A673 (cell line): ENCODE data around the gene ORAI1. TPM values are rescaled to one million over a fixed set of nuclear protein-coding genes. Genes with fewer than 3 reads are reported as not detected.

Experiments used
- total RNA-seq: library from RNA; stranded (reverse); gene quantifications from 2 replicates; pipeline ENCODE4 v1.2.3, GENCODE V29; 2021

ORAI1 gene
- total RNA-seq, 1 experiment from 2014 or later = 28.2 TPM

Other genes starting within 250 kb of the ORAI1 start
- gene RNF34, start 226.4 kb upstream of the ORAI1 start, total RNA-seq = 54.6 and 60.6 TPM in 2 replicates
- 49.3 and 52.5 TPM in 2 replicates for gene KDM2B, start 45.5 kb upstream of the ORAI1 start, total RNA-seq
- gene MORN3, start 43.1 kb downstream of the ORAI1 start, total RNA-seq = 0.58 and 0.96 TPM in 2 replicates
- 21.3 and 22.3 TPM in 2 replicates for gene TMEM120B, start 86.2 kb downstream of the ORAI1 start, total RNA-seq
- gene RHOF, start 167.2 kb downstream of the ORAI1 start, total RNA-seq = 21.1 and 24.3 TPM in 2 replicates
- gene SETD1B, start 177.5 kb downstream of the ORAI1 start, total RNA-seq = 23.8 and 24.5 TPM in 2 replicates
- not detected in 2 replicates for gene HPD, start 232.3 kb downstream of the ORAI1 start, total RNA-seq